ES-I3 (cell line): ENCODE measurements around the gene COG8.

Experiments used
- H3K36me3 ChIP-seq: 2 replicates; pipeline ENCODE4 v1.6.1; 2013; ENCODE audit warnings: mild to moderate bottlenecking, low read length, control low read depth, moderate library complexity; ENCODE audit not compliant: insufficient read depth
- H3K4me1 ChIP-seq: 2 replicates; pipeline ENCODE4 v1.6.1; 2013; ENCODE audit warnings: mild to moderate bottlenecking, control low read depth, low read length; ENCODE audit not compliant: insufficient read depth
- H3K9ac ChIP-seq: 2 replicates; pipeline ENCODE4 v1.6.1; 2013; ENCODE audit warnings: low read depth, mild to moderate bottlenecking, low read length, moderate library complexity
- H3K9me3 ChIP-seq: 2 replicates; pipeline ENCODE4 v1.6.1; 2013; ENCODE audit warnings: mild to moderate bottlenecking, low read length, moderate library complexity; ENCODE audit not compliant: control insufficient read depth, insufficient read depth

Gene COG8

DNA sequence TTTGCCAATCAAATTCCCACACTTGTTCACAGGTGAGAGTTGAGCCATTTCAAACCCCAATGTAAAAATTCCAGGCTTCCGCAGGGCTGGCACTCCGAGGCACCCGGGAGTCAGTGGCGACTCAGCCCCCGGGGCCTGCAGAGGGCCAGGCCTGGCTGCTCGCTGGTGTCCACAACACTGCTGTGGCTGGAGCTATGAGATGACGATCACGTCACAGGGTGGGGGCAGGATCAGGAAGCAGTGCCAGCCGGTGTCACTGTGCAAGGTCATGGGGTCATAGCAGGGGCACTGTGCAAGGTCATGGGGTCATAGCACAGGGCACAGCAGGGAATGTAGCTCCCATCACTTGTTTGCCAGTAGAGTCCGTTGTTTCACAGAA lies 20.5 kb downstream of the COG8 start:
- H3K9ac ChIP-seq: no peak overlapping the region
- no peaks in the 10 kb centered on the region for H3K4me1 ChIP-seq
- peaks cover 27% of the 10 kb centered on the region for H3K36me3 ChIP-seq
- H3K9me3 ChIP-seq: no peaks in the 10 kb centered on the region

DNA sequence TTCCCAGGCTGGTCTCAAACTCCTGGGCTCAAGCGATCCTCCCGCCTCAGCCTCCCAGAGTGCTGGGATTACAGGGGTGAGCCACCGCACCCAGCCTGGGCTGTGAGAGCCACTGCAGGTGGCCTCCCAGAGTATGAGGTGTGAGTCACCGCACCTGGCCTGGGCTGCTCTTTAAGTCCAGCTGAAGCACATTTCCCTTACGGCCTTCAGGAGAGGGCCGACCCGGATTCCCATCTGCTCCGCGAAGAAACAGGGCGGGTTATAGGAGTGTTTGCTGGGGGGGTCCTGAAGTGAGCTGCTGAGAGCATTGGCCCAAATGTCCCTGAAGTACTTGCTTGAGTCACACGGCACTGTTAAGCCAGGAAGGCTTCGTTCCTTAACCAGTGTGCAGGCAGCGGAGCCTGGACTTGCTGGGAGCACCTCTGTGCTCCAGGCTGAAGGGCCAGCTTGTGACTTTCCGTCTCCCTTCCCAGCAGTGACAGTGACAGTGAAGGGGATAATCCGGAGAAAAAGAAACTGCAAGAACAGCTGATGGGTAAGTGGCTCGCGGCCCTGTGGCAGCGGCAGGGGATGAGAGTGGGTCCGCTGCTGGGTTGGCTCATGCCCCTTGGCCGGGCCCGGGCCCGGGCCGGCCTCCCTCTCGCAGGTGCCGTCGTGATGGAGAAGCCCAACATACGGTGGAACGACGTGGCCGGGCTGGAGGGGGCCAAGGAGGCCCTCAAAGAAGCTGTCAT lies 21.0 kb downstream of the COG8 start:
- Histone ChIP-seq H3K9ac (no peak overlapping the region), H3K4me1 (no peaks in the 10 kb centered on the region), H3K36me3 (peaks cover 26% of the 10 kb centered on the region), H3K9me3 (no peaks in the 10 kb centered on the region)

DNA sequence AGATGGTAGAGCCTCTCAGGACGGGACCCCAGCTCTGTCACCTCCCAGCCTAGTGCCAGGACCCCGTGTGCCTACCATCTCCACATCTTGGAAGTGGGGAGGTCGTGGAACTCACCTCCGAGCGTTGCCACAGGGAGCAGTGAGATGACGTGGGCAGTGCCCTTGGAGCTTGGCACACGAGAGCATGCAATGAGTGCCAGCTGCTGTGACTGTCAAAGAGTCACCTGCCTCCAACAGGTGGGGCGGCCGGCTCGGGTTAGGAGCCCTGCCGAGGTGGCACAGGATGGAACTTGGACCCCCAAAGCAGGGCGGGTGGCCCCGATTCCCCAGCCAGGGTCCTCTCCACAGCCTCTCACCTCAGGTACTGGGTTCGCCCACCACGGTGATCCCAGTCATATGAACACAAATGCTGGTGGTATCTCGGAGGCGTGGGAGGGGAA lies 22.7 kb downstream of the COG8 start:
- H3K4me1 ChIP-seq: no peaks in the 10 kb centered on the region
- H3K9ac ChIP-seq: no peak overlapping the region
- no peaks in the 10 kb centered on the region for H3K9me3 ChIP-seq
- H3K36me3 ChIP-seq: peaks cover 13% of the 10 kb centered on the region

DNA sequence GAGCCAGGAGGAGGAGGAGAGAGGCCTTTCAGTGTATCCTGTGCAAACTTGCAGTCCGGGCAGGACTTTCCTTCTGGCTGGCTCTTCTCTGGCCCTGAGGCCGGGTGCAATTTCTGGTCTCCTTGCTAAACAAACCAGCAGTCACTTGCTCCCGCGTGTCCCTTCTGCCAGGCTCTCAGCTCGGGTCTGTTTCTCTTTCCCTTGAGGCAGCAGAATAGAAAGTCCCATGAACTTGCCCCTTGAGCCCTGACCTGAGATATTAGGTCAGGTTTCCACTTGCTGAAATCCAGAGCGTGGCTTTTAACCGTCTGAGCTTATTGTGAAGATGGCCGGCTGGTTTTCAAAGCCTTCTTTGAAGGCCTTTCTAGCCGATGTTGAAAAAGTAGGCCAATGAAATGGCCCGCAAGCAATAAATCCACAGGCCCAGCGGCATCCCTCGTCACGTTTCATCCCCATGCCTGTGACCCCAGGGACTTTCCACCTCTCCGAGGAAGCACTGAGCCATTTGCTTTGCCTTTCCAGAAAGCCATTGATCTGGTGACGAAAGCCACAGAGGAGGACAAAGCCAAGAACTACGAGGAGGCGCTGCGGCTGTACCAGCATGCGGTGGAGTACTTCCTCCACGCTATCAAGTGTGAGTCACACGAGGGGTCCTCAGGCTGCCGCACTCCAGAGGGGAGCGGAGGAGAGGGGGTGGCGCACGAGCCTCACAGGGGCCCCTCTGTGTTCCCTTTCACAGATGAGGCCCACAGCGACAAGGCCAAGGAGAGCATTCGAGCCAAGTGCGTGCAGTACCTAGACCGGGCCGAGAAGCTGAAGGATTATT lies 23.7 kb downstream of the COG8 start:
- no peak overlapping the region for H3K9ac ChIP-seq
- H3K4me1 ChIP-seq: no peaks in the 10 kb centered on the region
- H3K9me3 ChIP-seq: no peaks in the 10 kb centered on the region
- peaks cover 6% of the 10 kb centered on the region; the same call in 1 of the 2 replicates for H3K36me3 ChIP-seq

DNA sequence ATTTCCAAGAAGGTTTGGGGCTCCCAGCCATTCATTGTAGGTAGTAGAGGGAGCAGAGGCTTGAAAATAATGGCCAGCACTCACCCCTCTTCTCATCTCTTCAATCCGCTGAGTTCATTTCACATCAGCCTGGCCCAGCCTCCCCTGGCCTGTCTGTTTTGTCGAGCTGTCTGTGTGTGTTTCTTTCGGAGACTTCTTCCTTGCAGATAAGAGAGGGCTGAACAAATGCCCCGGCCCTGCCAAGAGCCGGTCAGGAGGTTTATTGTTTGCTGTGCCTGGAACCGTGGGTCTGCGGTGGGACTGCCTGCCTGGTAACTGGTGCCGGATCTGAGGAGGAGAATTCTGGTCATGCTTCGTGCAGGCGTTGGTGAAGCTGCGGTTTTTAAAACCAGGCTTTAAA lies 24.8 kb downstream of the COG8 start:
- Histone ChIP-seq H3K9me3 (no peaks in the 10 kb centered on the region), H3K36me3 (no peaks in the 10 kb centered on the region; the same call in 1 of the 2 replicates), H3K9ac (no peak overlapping the region; the same call in 1 of the 2 replicates), H3K4me1 (no peaks in the 10 kb centered on the region)

GRCh38 chr16:69313469-69313868 lies 25.9 kb downstream of the COG8 start:
- Histone ChIP-seq H3K9me3 (no peaks in the 10 kb centered on the region), H3K36me3 (no peaks in the 10 kb centered on the region; the same call in 1 of the 2 replicates), H3K4me1 (no peaks in the 10 kb centered on the region), H3K9ac (no peak overlapping the region)

DNA sequence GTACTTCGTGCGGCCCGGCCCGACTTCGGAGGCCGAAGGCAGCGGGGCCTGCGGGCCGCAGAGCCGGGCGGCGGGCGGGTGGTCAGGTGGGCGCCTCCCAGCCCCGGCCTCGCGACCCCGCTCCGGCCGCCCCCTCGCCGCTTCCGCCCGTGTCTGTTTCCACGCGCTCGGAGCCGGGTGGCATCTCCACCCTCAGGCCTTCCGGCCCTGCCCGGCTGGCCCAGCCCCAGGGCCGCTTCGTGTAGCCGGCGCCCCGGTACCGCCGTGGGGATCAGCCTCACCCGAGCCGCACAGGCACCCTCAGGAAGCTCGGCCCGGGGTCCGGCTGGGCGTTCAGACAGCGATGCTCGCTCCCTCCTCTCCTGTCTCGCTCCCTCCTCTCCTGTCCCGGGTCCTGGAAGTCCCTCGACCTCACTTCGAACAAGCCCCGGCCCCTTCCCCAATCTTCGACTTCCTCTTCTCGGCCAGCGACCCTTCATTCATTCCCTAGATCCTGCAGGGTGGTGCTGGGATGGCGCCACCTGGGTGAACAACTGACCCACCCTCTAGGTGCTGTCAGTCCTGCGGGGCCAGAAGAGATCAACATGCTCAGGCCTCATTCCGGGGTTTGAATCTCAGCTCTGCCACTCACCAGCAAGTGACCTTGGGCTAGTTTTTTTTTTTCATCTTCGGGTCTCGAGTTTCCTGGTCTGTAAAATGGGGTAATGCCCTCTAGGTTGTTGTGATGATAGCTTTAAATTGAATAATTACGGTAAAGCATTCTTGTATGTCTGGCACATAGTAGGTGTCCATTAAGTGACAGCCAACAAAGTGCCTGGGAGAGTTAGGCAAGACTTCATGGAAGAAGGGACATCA lies 27.6 kb downstream of the COG8 start:
- Histone ChIP-seq H3K36me3 (no peaks in the 10 kb centered on the region; the same call in 1 of the 2 replicates), H3K4me1 (no peaks in the 10 kb centered on the region), H3K9ac (peak overlapping the region; percentile 95), H3K9me3 (no peaks in the 10 kb centered on the region)

- Histone ChIP-seq H3K36me3 (no peaks in the 10 kb centered on the region; the same call in 1 of the 2 replicates), H3K9me3 (no peaks in the 10 kb centered on the region), H3K4me1 (no peaks in the 10 kb centered on the region), H3K9ac (peak within 1 kb of the TSS; percentile 95)
Measured at GRCh38 chr16:69310653-69311532, 28.5 kb downstream of the COG8 start, which contains the start of gene VPS4A. TSS of gene VPS4A (plus strand) at chr16:69311350. CDS start at chr16:69311512, 162 bp downstream.

GRCh38 chr16:69309316-69309715 lies 30.0 kb downstream of the COG8 start:
- no peak overlapping the region for H3K9ac ChIP-seq
- no peaks in the 10 kb centered on the region for H3K4me1 ChIP-seq
- H3K36me3 ChIP-seq: no peaks in the 10 kb centered on the region; the same call in 1 of the 2 replicates
- no peaks in the 10 kb centered on the region for H3K9me3 ChIP-seq

GRCh38 chr16:69307856-69308255 lies 31.5 kb downstream of the COG8 start:
- Histone ChIP-seq H3K9me3 (no peaks in the 10 kb centered on the region), H3K9ac (no peak overlapping the region), H3K4me1 (no peaks in the 10 kb centered on the region), H3K36me3 (no peaks in the 10 kb centered on the region; the same call in 1 of the 2 replicates)

DNA sequence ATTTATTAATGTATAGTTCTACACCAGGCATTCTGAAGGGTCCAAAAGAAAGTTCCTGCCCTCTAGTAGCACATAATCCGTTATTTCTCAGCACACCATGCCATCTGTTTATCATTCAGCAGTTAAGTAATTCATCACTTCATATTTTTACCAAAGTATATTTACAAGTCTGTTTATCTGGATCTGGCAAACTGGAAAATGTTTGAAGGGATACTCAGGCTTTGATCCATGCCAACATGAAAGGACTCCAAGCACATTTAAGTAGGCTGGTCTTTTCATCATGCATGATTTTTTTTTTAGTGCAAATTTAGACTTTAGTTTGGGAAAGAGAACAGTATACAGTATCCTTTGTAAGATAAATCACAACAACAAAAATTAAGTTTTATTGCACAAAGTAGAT lies 32.3 kb downstream of the COG8 start:
- H3K9ac ChIP-seq: no peak overlapping the region
- H3K4me1 ChIP-seq: no peaks in the 10 kb centered on the region
- no peaks in the 10 kb centered on the region for H3K9me3 ChIP-seq
- H3K36me3 ChIP-seq: no peaks in the 10 kb centered on the region; the same call in 1 of the 2 replicates

DNA sequence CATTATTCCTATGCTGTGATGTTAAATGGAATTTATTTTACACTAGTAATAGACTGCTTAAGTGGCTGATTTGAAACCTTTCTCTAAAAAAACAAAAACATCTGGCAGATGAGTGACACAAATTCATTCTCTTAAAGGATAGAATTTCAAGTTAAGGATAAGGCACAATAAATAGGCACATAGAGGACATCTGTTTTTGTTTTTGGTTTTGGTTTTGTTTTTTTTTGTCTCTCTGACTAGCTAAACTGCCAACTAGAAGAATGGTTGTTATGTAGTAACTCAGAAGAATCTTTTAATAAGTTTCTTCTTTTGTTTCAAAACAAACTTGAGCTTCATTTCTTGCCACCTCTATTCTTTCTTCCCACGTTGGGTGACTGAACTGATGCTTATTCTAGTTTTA lies 33.3 kb downstream of the COG8 start:
- H3K9me3 ChIP-seq: no peaks in the 10 kb centered on the region
- H3K4me1 ChIP-seq: no peaks in the 10 kb centered on the region
- H3K36me3 ChIP-seq: no peaks in the 10 kb centered on the region; the same call in 1 of the 2 replicates
- H3K9ac ChIP-seq: no peak overlapping the region

GRCh38 chr16:69302301-69302700 lies 37.1 kb downstream of the COG8 start:
- Histone ChIP-seq H3K9me3 (no peaks in the 10 kb centered on the region), H3K9ac (no peak overlapping the region), H3K4me1 (no peaks in the 10 kb centered on the region), H3K36me3 (no peaks in the 10 kb centered on the region; the same call in 1 of the 2 replicates)
